ENCODE measurements around the gene PSTPIP2.

DNA sequence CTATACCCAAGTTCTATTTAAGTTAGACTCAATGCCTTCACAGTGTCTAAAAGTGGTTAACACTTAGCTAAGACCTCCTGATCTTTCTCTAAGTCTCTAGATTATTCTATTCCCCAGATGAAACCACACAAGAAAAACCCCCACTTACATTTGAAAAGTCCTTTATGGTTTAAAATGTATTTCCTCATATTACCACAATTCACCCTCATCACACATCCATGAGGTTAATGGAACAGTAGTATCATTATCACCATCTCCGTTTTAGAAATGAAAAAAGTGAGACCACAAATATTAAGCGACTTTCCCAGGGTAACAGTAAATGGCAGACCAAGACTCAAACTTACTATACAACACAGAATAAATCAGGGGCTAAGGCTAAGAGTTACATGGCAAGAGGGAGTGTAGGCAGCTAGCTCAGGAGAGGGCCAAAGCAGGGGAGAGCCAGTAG is 133.5 kb downstream of the PSTPIP2 start:
- TF ChIP-seq, protein P1, sequence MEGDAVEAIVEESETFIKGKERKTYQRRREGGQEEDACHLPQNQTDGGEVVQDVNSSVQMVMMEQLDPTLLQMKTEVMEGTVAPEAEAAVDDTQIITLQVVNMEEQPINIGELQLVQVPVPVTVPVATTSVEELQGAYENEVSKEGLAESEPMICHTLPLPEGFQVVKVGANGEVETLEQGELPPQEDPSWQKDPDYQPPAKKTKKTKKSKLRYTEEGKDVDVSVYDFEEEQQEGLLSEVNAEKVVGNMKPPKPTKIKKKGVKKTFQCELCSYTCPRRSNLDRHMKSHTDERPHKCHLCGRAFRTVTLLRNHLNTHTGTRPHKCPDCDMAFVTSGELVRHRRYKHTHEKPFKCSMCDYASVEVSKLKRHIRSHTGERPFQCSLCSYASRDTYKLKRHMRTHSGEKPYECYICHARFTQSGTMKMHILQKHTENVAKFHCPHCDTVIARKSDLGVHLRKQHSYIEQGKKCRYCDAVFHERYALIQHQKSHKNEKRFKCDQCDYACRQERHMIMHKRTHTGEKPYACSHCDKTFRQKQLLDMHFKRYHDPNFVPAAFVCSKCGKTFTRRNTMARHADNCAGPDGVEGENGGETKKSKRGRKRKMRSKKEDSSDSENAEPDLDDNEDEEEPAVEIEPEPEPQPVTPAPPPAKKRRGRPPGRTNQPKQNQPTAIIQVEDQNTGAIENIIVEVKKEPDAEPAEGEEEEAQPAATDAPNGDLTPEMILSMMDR (IDR thresholded peaks at IDR 0.05) = no peak
- TF ChIP-seq POLR2A (IDR thresholded peaks at IDR 0.05) = no peak

Data from heart left ventricle (tissue), 13 donors.